WI38 (cell line): Measurements from ENCODE around the gene SFTPB.

ENCODE experiments used
- H3K4me3 ChIP-seq: 2 replicates; pipeline ENCODE4 v1.5.1; 2011; ENCODE audit warnings: low read depth, mild to moderate bottlenecking, control low read depth, low read length
- CTCF ChIP-seq: IDR thresholded peaks from 2 replicates; pipeline ENCODE4 v1.5.1; 2012; ENCODE audit warnings: low read depth, mild to moderate bottlenecking, control low read depth, low read length

The SFTPB gene

GRCh38 chr2:85712336-85712735 is 44.3 kb upstream of the SFTPB start:
- no peak for TF ChIP-seq CTCF

GRCh38 chr2:85711578-85712060 is 43.6 kb upstream of the SFTPB start:
- no peak for TF ChIP-seq CTCF
- no peak overlapping the region for H3K4me3 ChIP-seq

More at GRCh38 chr2:85712336-85712735, 44.3 kb upstream of the SFTPB start:
- no peak overlapping the region for H3K4me3 ChIP-seq

DNA sequence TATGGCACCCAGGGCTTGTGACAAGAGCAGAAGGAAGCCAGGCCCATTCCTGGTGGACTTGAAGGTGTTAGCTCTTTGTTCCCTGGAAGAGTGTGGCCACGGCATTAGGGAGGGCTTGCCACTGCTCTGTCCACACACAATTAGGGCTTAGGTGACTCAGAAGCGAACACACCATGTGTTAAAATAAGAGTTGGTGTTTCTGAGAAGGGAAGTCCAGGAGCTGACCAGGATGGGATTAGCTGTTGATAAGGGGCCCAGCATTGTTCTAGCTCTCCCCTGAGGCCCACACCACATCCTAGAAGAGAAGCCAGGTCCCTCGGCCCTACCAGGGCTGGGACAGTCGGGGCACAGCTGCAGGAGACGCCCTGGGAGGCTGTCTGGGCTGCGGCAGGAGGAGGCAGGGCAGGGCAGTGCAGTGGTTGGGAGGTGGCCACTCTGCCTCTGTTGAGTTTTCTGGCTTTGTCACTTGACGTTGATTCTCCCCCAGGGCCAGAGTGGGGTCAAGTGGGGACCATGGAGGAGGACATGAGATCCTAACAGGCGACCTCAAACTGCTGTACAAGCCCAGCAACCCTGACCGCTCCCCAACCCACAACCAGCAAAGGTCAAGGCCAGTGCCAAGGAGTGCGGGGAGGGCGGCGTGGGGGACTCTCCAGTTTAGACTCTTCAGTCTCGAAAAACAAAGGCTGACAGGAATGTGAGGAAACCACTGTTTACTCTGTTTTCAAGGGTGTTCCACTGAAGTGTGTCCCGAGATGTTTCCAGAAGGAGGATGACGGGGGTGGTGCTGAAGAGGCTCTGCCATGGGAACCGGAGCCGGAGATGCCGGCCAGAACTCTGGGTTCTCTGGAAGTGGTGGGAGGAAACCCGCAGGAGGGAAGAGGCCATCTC is 42.9 kb upstream of the SFTPB start:
- no peak overlapping the region for H3K4me3 ChIP-seq
- TF ChIP-seq CTCF, result no peak

- no peak for TF ChIP-seq CTCF
- H3K4me3 ChIP-seq, result no peak overlapping the region
These were observed 41.4 kb upstream of the SFTPB start for GRCh38 chr2:85709401-85709811.

GRCh38 chr2:85708641-85709040 is 40.6 kb upstream of the SFTPB start:
- no peak for TF ChIP-seq CTCF
- H3K4me3 ChIP-seq, result no peak overlapping the region

DNA sequence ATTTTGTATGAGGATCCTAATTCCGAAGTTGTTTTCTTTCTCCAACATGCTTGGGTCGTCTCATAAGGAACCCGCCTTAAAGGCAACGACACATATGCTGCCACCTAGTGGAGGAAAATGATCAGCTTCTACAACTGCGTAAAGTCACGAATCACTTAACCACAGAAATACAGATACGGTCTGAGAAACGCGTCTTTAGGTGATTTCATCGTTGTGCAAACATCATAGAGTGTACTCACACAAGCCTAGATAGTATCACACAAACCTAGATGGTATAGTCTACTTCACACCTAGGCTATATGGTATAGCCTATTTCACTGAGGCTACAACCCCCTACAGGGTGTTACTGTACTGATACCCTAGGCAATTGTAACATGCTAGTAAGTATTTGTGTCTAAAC is 39.3 kb upstream of the SFTPB start:
- peak; percentile 69 for TF ChIP-seq CTCF
- no peak overlapping the region for H3K4me3 ChIP-seq

- H3K4me3 ChIP-seq, result no peak overlapping the region
- no peak for TF ChIP-seq CTCF
These were observed 38.7 kb upstream of the SFTPB start for GRCh38 chr2:85706599-85707296.
